ENCODE results near the gene VWA5B1.
"Not testable (repeated sequence)": the region's sequence is repeated elsewhere in the genome, so short reads cannot be mapped to it uniquely, and the experiment has no call there.

VWA5B1 gene

GRCh38 chr1:20271498-20272400 lies 18.9 kb upstream of the VWA5B1 start:
- Mint-ChIP-seq H3K4me3 (no peak overlapping the region), H3K36me3 (ENCODE audit: low read depth) (no peaks in the 10 kb centered on the region), H3K27ac (no peak overlapping the region), H3K4me1 (ENCODE audit: low read depth) (no peaks in the 10 kb centered on the region), H3K27me3 (ENCODE audit: low read depth) (peaks cover 5% of the 10 kb centered on the region), H3K9me3 (peaks cover 6% of the 10 kb centered on the region)
- DNase-seq (ENCODE audit: low spot score) = no peak

- not testable (repeated sequence) for DNase-seq (ENCODE audit: low spot score); H3K27ac Mint-ChIP-seq; H3K9me3 Mint-ChIP-seq; H3K36me3 Mint-ChIP-seq (ENCODE audit: low read depth); H3K4me1 Mint-ChIP-seq (ENCODE audit: low read depth); H3K4me3 Mint-ChIP-seq; H3K27me3 Mint-ChIP-seq (ENCODE audit: low read depth)
Observed at GRCh38 chr1:20273716-20274115, 17.0 kb upstream of the VWA5B1 start.

GRCh38 chr1:20275319-20275925 lies 15.3 kb upstream of the VWA5B1 start:
- H3K27me3 Mint-ChIP-seq (ENCODE audit: low read depth) = peaks cover 12% of the 10 kb centered on the region
- DNase-seq (ENCODE audit: low spot score) = no peak
- no peaks in the 10 kb centered on the region for H3K36me3 Mint-ChIP-seq (ENCODE audit: low read depth)
- no peak overlapping the region for H3K27ac Mint-ChIP-seq
- H3K9me3 Mint-ChIP-seq = peaks cover 6% of the 10 kb centered on the region
- no peaks in the 10 kb centered on the region for H3K4me1 Mint-ChIP-seq (ENCODE audit: low read depth)
- no peak overlapping the region for H3K4me3 Mint-ChIP-seq

GRCh38 chr1:20276485-20277159 lies 14.1 kb upstream of the VWA5B1 start:
- no peak overlapping the region for H3K4me3 Mint-ChIP-seq
- H3K4me1 Mint-ChIP-seq (ENCODE audit: low read depth) = no peaks in the 10 kb centered on the region
- H3K27me3 Mint-ChIP-seq (ENCODE audit: low read depth) = peaks cover 13% of the 10 kb centered on the region
- no peaks in the 10 kb centered on the region for H3K9me3 Mint-ChIP-seq
- no peak overlapping the region for H3K27ac Mint-ChIP-seq
- DNase-seq (ENCODE audit: low spot score) = no peak
- H3K36me3 Mint-ChIP-seq (ENCODE audit: low read depth) = no peaks in the 10 kb centered on the region

- Mint-ChIP-seq H3K9me3 (no peaks in the 10 kb centered on the region), H3K4me1 (ENCODE audit: low read depth) (no peaks in the 10 kb centered on the region), H3K27me3 (ENCODE audit: low read depth) (peaks cover 14% of the 10 kb centered on the region)
Observed at GRCh38 chr1:20278692-20279130, 12.0 kb upstream of the VWA5B1 start.

GRCh38 chr1:20279509-20279908 lies 11.2 kb upstream of the VWA5B1 start:
- Mint-ChIP-seq H3K36me3 (ENCODE audit: low read depth) (no peaks in the 10 kb centered on the region), H3K27ac (no peak overlapping the region), H3K9me3 (no peaks in the 10 kb centered on the region), H3K4me3 (no peak overlapping the region), H3K4me1 (ENCODE audit: low read depth) (no peaks in the 10 kb centered on the region), H3K27me3 (ENCODE audit: low read depth) (peaks cover 14% of the 10 kb centered on the region)
- DNase-seq (ENCODE audit: low spot score) = no peak

More at GRCh38 chr1:20278692-20279130, 12.0 kb upstream of the VWA5B1 start:
- H3K4me3 Mint-ChIP-seq = no peak overlapping the region
- DNase-seq (ENCODE audit: low spot score) = no peak
- no peaks in the 10 kb centered on the region for H3K36me3 Mint-ChIP-seq (ENCODE audit: low read depth)
- no peak overlapping the region for H3K27ac Mint-ChIP-seq

- H3K9me3 Mint-ChIP-seq = no peaks in the 10 kb centered on the region
- H3K36me3 Mint-ChIP-seq (ENCODE audit: low read depth) = no peaks in the 10 kb centered on the region
- H3K27ac Mint-ChIP-seq = no peak overlapping the region
- H3K27me3 Mint-ChIP-seq (ENCODE audit: low read depth) = peaks cover 14% of the 10 kb centered on the region
- no peaks in the 10 kb centered on the region for H3K4me1 Mint-ChIP-seq (ENCODE audit: low read depth)
- DNase-seq (ENCODE audit: low spot score) = no peak
- no peak overlapping the region for H3K4me3 Mint-ChIP-seq
Observed at GRCh38 chr1:20280341-20280740, 10.3 kb upstream of the VWA5B1 start.

GRCh38 chr1:20280906-20281305 lies 9.8 kb upstream of the VWA5B1 start:
- no peak for DNase-seq (ENCODE audit: low spot score)
- Mint-ChIP-seq H3K27me3 (ENCODE audit: low read depth) (peaks cover 15% of the 10 kb centered on the region), H3K9me3 (no peaks in the 10 kb centered on the region), H3K4me3 (no peak overlapping the region), H3K27ac (no peak overlapping the region), H3K36me3 (ENCODE audit: low read depth) (no peaks in the 10 kb centered on the region), H3K4me1 (ENCODE audit: low read depth) (no peaks in the 10 kb centered on the region)

GRCh38 chr1:20281801-20282200 lies 8.9 kb upstream of the VWA5B1 start:
- H3K36me3 Mint-ChIP-seq (ENCODE audit: low read depth) = no peaks in the 10 kb centered on the region

GRCh38 chr1:20282533-20282932 lies 8.1 kb upstream of the VWA5B1 start:
- Mint-ChIP-seq H3K4me1 (ENCODE audit: low read depth) (no peaks in the 10 kb centered on the region), H3K9me3 (no peaks in the 10 kb centered on the region), H3K36me3 (ENCODE audit: low read depth) (no peaks in the 10 kb centered on the region), H3K4me3 (no peak overlapping the region), H3K27me3 (ENCODE audit: low read depth) (peaks cover 19% of the 10 kb centered on the region), H3K27ac (no peak overlapping the region)
- DNase-seq (ENCODE audit: low spot score) = no peak

More at GRCh38 chr1:20281801-20282200, 8.9 kb upstream of the VWA5B1 start:
- DNase-seq (ENCODE audit: low spot score) = no peak
- Mint-ChIP-seq H3K27me3 (ENCODE audit: low read depth) (peaks cover 18% of the 10 kb centered on the region), H3K4me3 (no peak overlapping the region), H3K27ac (no peak overlapping the region), H3K9me3 (no peaks in the 10 kb centered on the region), H3K4me1 (ENCODE audit: low read depth) (no peaks in the 10 kb centered on the region)

GRCh38 chr1:20284046-20284445 lies 6.6 kb upstream of the VWA5B1 start:
- Mint-ChIP-seq H3K4me1 (ENCODE audit: low read depth) (no peaks in the 10 kb centered on the region), H3K27me3 (ENCODE audit: low read depth) (peaks cover 22% of the 10 kb centered on the region), H3K9me3 (no peaks in the 10 kb centered on the region), H3K36me3 (ENCODE audit: low read depth) (no peaks in the 10 kb centered on the region), H3K4me3 (no peak overlapping the region), H3K27ac (no peak overlapping the region)
- DNase-seq (ENCODE audit: low spot score) = no peak

- H3K27ac Mint-ChIP-seq = no peak overlapping the region
- no peak for DNase-seq (ENCODE audit: low spot score)
- no peak overlapping the region for H3K4me3 Mint-ChIP-seq
- peaks cover 24% of the 10 kb centered on the region for H3K27me3 Mint-ChIP-seq (ENCODE audit: low read depth)
- H3K4me1 Mint-ChIP-seq (ENCODE audit: low read depth) = no peaks in the 10 kb centered on the region
- H3K9me3 Mint-ChIP-seq = no peaks in the 10 kb centered on the region
- H3K36me3 Mint-ChIP-seq (ENCODE audit: low read depth) = no peaks in the 10 kb centered on the region
Observed at GRCh38 chr1:20284625-20285024, 6.0 kb upstream of the VWA5B1 start.

- Mint-ChIP-seq H3K27ac (no peak overlapping the region), H3K9me3 (no peaks in the 10 kb centered on the region), H3K4me3 (no peak overlapping the region), H3K27me3 (ENCODE audit: low read depth) (peaks cover 29% of the 10 kb centered on the region), H3K36me3 (ENCODE audit: low read depth) (no peaks in the 10 kb centered on the region), H3K4me1 (ENCODE audit: low read depth) (no peaks in the 10 kb centered on the region)
- DNase-seq (ENCODE audit: low spot score) = no peak
Observed at GRCh38 chr1:20285510-20285909, 5.2 kb upstream of the VWA5B1 start.

- H3K27me3 Mint-ChIP-seq (ENCODE audit: low read depth) = peaks cover 42% of the 10 kb centered on the region
- not testable (repeated sequence) for H3K36me3 Mint-ChIP-seq (ENCODE audit: low read depth); DNase-seq (ENCODE audit: low spot score); H3K27ac Mint-ChIP-seq; H3K4me1 Mint-ChIP-seq (ENCODE audit: low read depth); H3K4me3 Mint-ChIP-seq; H3K9me3 Mint-ChIP-seq
Observed at GRCh38 chr1:20287696-20288095, 3.0 kb upstream of the VWA5B1 start.

All from T-helper 2 cell treated with Interferon-gamma antibody and Interleukin-4, amounts not matched to agents 5 μg/mL and 100 μg/mL, for 36 hours (primary cell).